SHP77 (cell line): ENCODE measurements around the gene ADAMTS17.

Source experiments
- DNase-seq, 2 experiments: peaks; one replicate each; lab custom pipeline; 2025; lab: John Stamatoyannopoulos, UW

ADAMTS17 gene

GRCh38 chr15:100201376-100202280, 140.1 kb downstream of the ADAMTS17 start:
- no peak for DNase-seq

GRCh38 chr15:100200287-100200880, 141.4 kb downstream of the ADAMTS17 start:
- DNase-seq: no peak

- no peak for DNase-seq
Measured at GRCh38 chr15:100199711-100200286, 142.0 kb downstream of the ADAMTS17 start.

- no peak for DNase-seq
Measured at GRCh38 chr15:100198442-100198841, 143.3 kb downstream of the ADAMTS17 start.

GRCh38 chr15:100196326-100197058, 145.3 kb downstream of the ADAMTS17 start:
- no peak for DNase-seq

- DNase-seq: peak in 1 of 2 experiments; percentile 4
Measured at GRCh38 chr15:100194996-100195395, 146.8 kb downstream of the ADAMTS17 start.

- no peak for DNase-seq
Measured at GRCh38 chr15:100193277-100193860, 148.4 kb downstream of the ADAMTS17 start.

GRCh38 chr15:100192097-100193080, 149.4 kb downstream of the ADAMTS17 start:
- DNase-seq: no peak

- no peak for DNase-seq
Measured at GRCh38 chr15:100191161-100191560, 150.6 kb downstream of the ADAMTS17 start.

- DNase-seq: no peak
Measured at GRCh38 chr15:100190675-100191074, 151.1 kb downstream of the ADAMTS17 start.

GRCh38 chr15:100189849-100190248, 151.9 kb downstream of the ADAMTS17 start:
- no peak for DNase-seq

- no peak for DNase-seq
Measured at GRCh38 chr15:100189319-100189718, 152.5 kb downstream of the ADAMTS17 start.

- DNase-seq: no peak
Measured at GRCh38 chr15:100187677-100188076, 154.1 kb downstream of the ADAMTS17 start.

- DNase-seq: no peak
Measured at GRCh38 chr15:100186960-100187359, 154.8 kb downstream of the ADAMTS17 start.

GRCh38 chr15:100186366-100186765, 155.4 kb downstream of the ADAMTS17 start:
- no peak for DNase-seq

GRCh38 chr15:100183921-100184495, 157.8 kb downstream of the ADAMTS17 start:
- no peak for DNase-seq

GRCh38 chr15:100180921-100181320, 160.9 kb downstream of the ADAMTS17 start:
- no peak for DNase-seq

- DNase-seq: no peak
Measured at GRCh38 chr15:100175406-100176114, 166.2 kb downstream of the ADAMTS17 start.

- no peak for DNase-seq
Measured at GRCh38 chr15:100174904-100175275, 166.9 kb downstream of the ADAMTS17 start.
